Hindlimb muscle (tissue), 1 donor: ENCODE data around the gene NCL. TPM values are rescaled to one million over a fixed set of nuclear protein-coding genes. Genes with fewer than 3 reads are reported as not detected.

Experiments used
- polyA plus RNA-seq: library from polyadenylated mRNA; unstranded; fragments of 120-200 nt; gene quantifications from one replicate; pipeline ENCODE4 v1.2.1, GENCODE V29; 2013; ENCODE audit not compliant: insufficient read length

The NCL gene
- polyA plus RNA-seq, 1 donor: 613 TPM

Other genes with a start within 250 kb of the NCL start
- gene B3GNT7, start 68.8 kb downstream of the NCL start, polyA plus RNA-seq: 0.68 TPM
- 0.37 TPM for gene NMUR1, start 66.0 kb upstream of the NCL start, polyA plus RNA-seq
- gene TEX44, start 128.4 kb upstream of the NCL start, polyA plus RNA-seq: not detected
- gene PTMA, start 244.0 kb upstream of the NCL start, polyA plus RNA-seq: 558 TPM